GM12878 (cell line): Measurements from ENCODE around the gene EEFSEC.

ENCODE experiments used
- CTCF ChIP-seq, 3 experiments: IDR thresholded peaks in 2 of 3; conservative IDR thresholded peaks in 1 of 3; 2 replicates each; pipeline ENCODE4 v1.5.1; 2011; ENCODE audit warnings: low read depth in 3 of 3, low read length in 3 of 3, mild to moderate bottlenecking in 3 of 3, control low read depth in 2 of 3, moderate library complexity in 2 of 3, inconsistent platforms in 1 of 3, mixed read lengths in 1 of 3; ENCODE audit not compliant: control insufficient read depth in 2 of 3, insufficient read depth in 1 of 3; ENCODE audit errors: extremely low read depth in 1 of 3
- GABPA ChIP-seq: IDR thresholded peaks from 2 replicates; pipeline ENCODE4 v1.6.1; 2014; ENCODE audit warnings: antibody characterized with exemption, low read depth, mild to moderate bottlenecking, inconsistent platforms
- HDAC6 ChIP-seq: fragments of 200-600 bp; sonication (generic); IDR thresholded peaks from one replicate; pipeline ENCODE4 v1.8.0; 2017; ENCODE audit warnings: antibody characterized with exemption; ENCODE audit not compliant: unreplicated experiment
- POLR2A ChIP-seq: IDR thresholded peaks from 2 replicates; pipeline ENCODE4 v1.6.1; 2011; ENCODE audit warnings: low read depth, mild to moderate bottlenecking, low read length
- TBL1XR1 ChIP-seq: IDR thresholded peaks from 2 replicates; pipeline ENCODE4 v1.6.1; 2012; ENCODE audit warnings: low read depth, low read length, improper control_type of control experiment
- ZNF24 ChIP-seq: fragments of 450-650 bp; IDR thresholded peaks from 2 replicates; pipeline ENCODE4 v1.6.1; 2017; ENCODE audit warnings: antibody characterized with exemption, mild to moderate bottlenecking
- TF ChIP-seq, protein P1 (sequence below): fragments of 450-650 bp; IDR thresholded peaks from 2 replicates; pipeline ENCODE4 v1.6.1; 2017; ENCODE audit warnings: low read depth, mild to moderate bottlenecking, moderate library complexity

GRCh38 chr3:128180913-128181312, 27.6 kb downstream of the EEFSEC start:
- TF ChIP-seq ZNF24 (no peak), CTCF (IDR thresholded peaks at IDR 0.05 in 2 of 3, conservative IDR thresholded peaks at IDR 0.05 in 1 of 3; ENCODE audit: control insufficient read depth in 2 of 3, extremely low read depth in 1 of 3, insufficient read depth in 1 of 3, low read depth in 3 of 3, low read length in 3 of 3) (no peak), POLR2A (no peak), HDAC6 (no peak), TBL1XR1 (no peak), GABPA (no peak)
- TF ChIP-seq, protein P1, sequence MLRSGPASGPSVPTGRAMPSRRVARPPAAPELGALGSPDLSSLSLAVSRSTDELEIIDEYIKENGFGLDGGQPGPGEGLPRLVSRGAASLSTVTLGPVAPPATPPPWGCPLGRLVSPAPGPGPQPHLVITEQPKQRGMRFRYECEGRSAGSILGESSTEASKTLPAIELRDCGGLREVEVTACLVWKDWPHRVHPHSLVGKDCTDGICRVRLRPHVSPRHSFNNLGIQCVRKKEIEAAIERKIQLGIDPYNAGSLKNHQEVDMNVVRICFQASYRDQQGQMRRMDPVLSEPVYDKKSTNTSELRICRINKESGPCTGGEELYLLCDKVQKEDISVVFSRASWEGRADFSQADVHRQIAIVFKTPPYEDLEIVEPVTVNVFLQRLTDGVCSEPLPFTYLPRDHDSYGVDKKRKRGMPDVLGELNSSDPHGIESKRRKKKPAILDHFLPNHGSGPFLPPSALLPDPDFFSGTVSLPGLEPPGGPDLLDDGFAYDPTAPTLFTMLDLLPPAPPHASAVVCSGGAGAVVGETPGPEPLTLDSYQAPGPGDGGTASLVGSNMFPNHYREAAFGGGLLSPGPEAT = no peak
